H9 (cell line): ENCODE results near the gene EEF1AKMT2. TPM values are rescaled to one million over a fixed set of nuclear protein-coding genes. Genes with fewer than 3 reads are reported as not detected.

Experiments
- DNase-seq: peaks from one replicate; pipeline ENCODE4 v3.0.0-alpha.2; 2017
- H2AFZ ChIP-seq: one replicate; pipeline ENCODE4 v1.6.1; 2013; ENCODE audit warnings: mild to moderate bottlenecking, low read length, control low read depth, moderate library complexity
- H2AK5ac ChIP-seq: 2 replicates; pipeline ENCODE4 v1.6.1; 2013; ENCODE audit warnings: low read length, control low read depth, mixed read lengths; ENCODE audit not compliant: insufficient read length
- H2BK120ac ChIP-seq: one replicate; pipeline ENCODE4 v1.6.1; 2013; ENCODE audit warnings: low read depth, mild to moderate bottlenecking, low read length, control low read depth, inconsistent platforms; ENCODE audit not compliant: poor library complexity, severe bottlenecking
- H2BK12ac ChIP-seq: 2 replicates; pipeline ENCODE4 v1.6.1; 2013; ENCODE audit warnings: low read length, control low read depth, mixed read lengths, low read depth; ENCODE audit not compliant: insufficient read length
- H2BK15ac ChIP-seq: 2 replicates; pipeline ENCODE4 v1.6.1; 2013; ENCODE audit warnings: low read depth, low read length, control low read depth
- H2BK20ac ChIP-seq: one replicate; pipeline ENCODE4 v1.6.1; 2013; ENCODE audit warnings: low read depth, mild to moderate bottlenecking, low read length, control low read depth, inconsistent platforms; ENCODE audit not compliant: poor library complexity, severe bottlenecking
- H2BK5ac ChIP-seq: 2 replicates; pipeline ENCODE4 v1.6.1; 2013; ENCODE audit warnings: low read length, control low read depth, mixed read lengths; ENCODE audit not compliant: insufficient read length
- H3K14ac ChIP-seq: 2 replicates; pipeline ENCODE4 v1.6.1; 2013; ENCODE audit warnings: low read length, control low read depth; ENCODE audit not compliant: insufficient read depth
- H3K18ac ChIP-seq: 2 replicates; pipeline ENCODE4 v1.6.1; 2013; ENCODE audit warnings: low read depth, mild to moderate bottlenecking, mixed read lengths, low read length, control low read depth; ENCODE audit not compliant: insufficient read length
- H3K23ac ChIP-seq: 2 replicates; pipeline ENCODE4 v1.6.1; 2013; ENCODE audit warnings: low read length, control low read depth, mixed read lengths, low read depth; ENCODE audit not compliant: insufficient read length
- H3K23me2 ChIP-seq: 2 replicates; pipeline ENCODE4 v1.6.1; 2013; ENCODE audit warnings: low read depth, mild to moderate bottlenecking, mixed read lengths, low read length, control low read depth; ENCODE audit not compliant: insufficient read length, poor library complexity, severe bottlenecking
- H3K27ac ChIP-seq: 2 replicates; pipeline ENCODE4 v1.5.1; 2013; ENCODE audit warnings: low read length, control low read depth, mixed read lengths, low read depth; ENCODE audit not compliant: insufficient read length
- H3K27me3 ChIP-seq: 2 replicates; pipeline ENCODE4 v1.6.1; 2013; ENCODE audit warnings: low read length, control low read depth, inconsistent platforms; ENCODE audit not compliant: insufficient read depth
- H3K4ac ChIP-seq: 2 replicates; pipeline ENCODE4 v1.6.1; 2013; ENCODE audit warnings: low read depth, mild to moderate bottlenecking, control low read depth, inconsistent platforms, low read length, moderate library complexity
- H3K4me1 ChIP-seq: 2 replicates; pipeline ENCODE4 v1.6.1; 2013; ENCODE audit warnings: low read length, control low read depth, inconsistent platforms; ENCODE audit not compliant: insufficient read depth
- H3K4me2 ChIP-seq: 2 replicates; pipeline ENCODE4 v1.6.1; 2013; ENCODE audit warnings: low read length, control low read depth, mixed read lengths; ENCODE audit not compliant: insufficient read length, insufficient read depth
- H3K56ac ChIP-seq: 2 replicates; pipeline ENCODE4 v1.6.1; 2013; ENCODE audit warnings: low read depth, mild to moderate bottlenecking, mixed read lengths, low read length, control low read depth; ENCODE audit not compliant: insufficient read length
- H3K79me1 ChIP-seq: 2 replicates; pipeline ENCODE4 v1.6.1; 2013; ENCODE audit warnings: low read depth, mild to moderate bottlenecking, moderate library complexity, low read length, control low read depth, inconsistent platforms; ENCODE audit not compliant: insufficient read depth, poor library complexity, severe bottlenecking
- H3K79me2 ChIP-seq: 2 replicates; pipeline ENCODE4 v1.6.1; 2013; ENCODE audit warnings: low read length, control low read depth, inconsistent platforms; ENCODE audit not compliant: insufficient read depth
- H3K9ac ChIP-seq: 2 replicates; pipeline ENCODE4 v1.6.1; 2013; ENCODE audit warnings: low read length, control low read depth, mixed read lengths; ENCODE audit not compliant: insufficient read length; ENCODE audit errors: extremely low read depth
- H3K9me3 ChIP-seq: one replicate; pipeline ENCODE4 v1.6.1; 2013; ENCODE audit warnings: low read depth, low read length, inconsistent platforms; ENCODE audit not compliant: control insufficient read depth
- H3T11ph ChIP-seq: one replicate; pipeline ENCODE4 v1.6.1; 2013; ENCODE audit warnings: mild to moderate bottlenecking, low read length, control low read depth, inconsistent platforms
- H4K20me1 ChIP-seq: one replicate; pipeline ENCODE4 v1.6.1; 2013; ENCODE audit not compliant: control insufficient read depth, insufficient read length, insufficient read depth
- H4K5ac ChIP-seq: 2 replicates; pipeline ENCODE4 v1.6.1; 2013; ENCODE audit warnings: low read depth, mild to moderate bottlenecking, mixed read lengths, low read length, control low read depth; ENCODE audit not compliant: insufficient read length
- H4K8ac ChIP-seq: replicated peaks from 2 replicates; pipeline ENCODE4 v1.6.1; 2013; ENCODE audit warnings: low read length, control low read depth, mixed read lengths, low read depth; ENCODE audit not compliant: insufficient read length
- H4K91ac ChIP-seq: 2 replicates; pipeline ENCODE4 v1.6.1; 2013; ENCODE audit warnings: low read depth, mild to moderate bottlenecking, moderate library complexity, mixed read lengths, low read length, control low read depth; ENCODE audit not compliant: insufficient read length
- H3K27ac Mint-ChIP-seq, 3 experiments: 2 replicates in 2 of 3; 3 replicates in 1 of 3; pipeline ENCODE4 v1.8.0; 2020 to 2021; ENCODE audit warnings: mixed read lengths in 3 of 3, mild to moderate bottlenecking in 1 of 3, moderate library complexity in 1 of 3
- H3K27me3 Mint-ChIP-seq: 2 replicates; pipeline ENCODE4 v1.8.0; 2021; ENCODE audit warnings: low read depth, mild to moderate bottlenecking, moderate library complexity, mixed read lengths
- H3K36me3 Mint-ChIP-seq, 3 experiments: 2 replicates in 2 of 3; 3 replicates in 1 of 3; pipeline ENCODE4 v1.8.0; 2020 to 2021; ENCODE audit warnings: low read depth in 3 of 3, mixed read lengths in 3 of 3; ENCODE audit not compliant: insufficient read depth in 1 of 3
- H3K4me1 Mint-ChIP-seq, 2 experiments: 2 replicates each; pipeline ENCODE4 v1.8.0; 2020; ENCODE audit warnings: mixed read lengths in 2 of 2
- H3K4me3 Mint-ChIP-seq, 2 experiments: 2 replicates in 1 of 2; 3 replicates in 1 of 2; pipeline ENCODE4 v1.8.0; 2020 to 2021; ENCODE audit warnings: mild to moderate bottlenecking in 2 of 2, mixed read lengths in 2 of 2, moderate library complexity in 1 of 2
- H3K9me3 Mint-ChIP-seq, 2 experiments: 2 replicates in 1 of 2; 3 replicates in 1 of 2; pipeline ENCODE4 v1.8.0; 2020; ENCODE audit warnings: mild to moderate bottlenecking in 2 of 2, mixed read lengths in 2 of 2, moderate library complexity in 1 of 2
- WGBS: extraction: QIAGEN DNeasy Blood & Tissue Kit; methylation state at CpG from one replicate; pipeline ENCODE4 v1.1.7; 2013; ENCODE audit warnings: missing lambda C conversion rate, low lambda C conversion rate, mixed read lengths; ENCODE audit not compliant: insufficient read length; ENCODE audit errors: extremely low coverage; 5-methylcytosine and 5-hydroxymethylcytosine counted together
- total RNA-seq: library from RNA; stranded (reverse); gene quantifications from 2 replicates; pipeline ENCODE4 v1.2.1, GENCODE V29; 2021
- TF ChIP-seq, protein P1 (sequence below): fragments of 200-600 bp; sonication (generic); conservative IDR thresholded peaks from 3 replicates; pipeline ENCODE4 v1.8.0; 2021; ENCODE audit warnings: antibody characterized with exemption, mild to moderate bottlenecking

Gene EEF1AKMT2
- total RNA-seq, 1 experiment from 2014 or later: 19.0 TPM

DNA sequence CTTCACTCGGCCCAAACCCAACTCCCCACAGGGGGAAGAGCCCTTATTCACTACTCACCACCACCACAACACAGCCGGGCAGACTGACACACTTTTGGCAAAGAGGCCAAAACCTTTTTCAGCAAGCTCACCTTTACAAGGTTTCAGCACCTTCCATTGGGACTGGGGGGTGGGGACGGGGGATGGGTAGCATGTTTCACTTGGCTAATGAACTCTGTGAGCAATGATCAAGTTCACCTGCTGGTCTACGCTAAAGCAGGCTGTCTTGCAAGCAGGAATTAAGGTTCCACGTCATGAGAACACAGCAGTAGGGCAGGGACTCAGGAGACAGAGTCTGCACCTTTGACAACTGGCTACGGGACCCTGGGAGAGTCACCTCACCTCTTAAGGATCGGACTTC lies 54.5 kb downstream of the EEF1AKMT2 start:
- no peak overlapping the region for H2AFZ ChIP-seq
- no peak overlapping the region for H3K18ac ChIP-seq
- H3K9ac ChIP-seq: no peak overlapping the region
- Mint-ChIP-seq H3K27ac (no peak overlapping the region), H3K27me3 (peaks cover 32% of the 10 kb centered on the region), H3K4me1 (peaks cover 54 to 64% of the 10 kb centered on the region in 2 experiments), H3K36me3 (peaks cover 0 to 5% (median 2%) of the 10 kb centered on the region in 3 experiments; a peak in 5 of 7 replicates), H3K4me3 (no peak overlapping the region; a peak in 1 of 5 replicates), H3K9me3 (no peaks in the 10 kb centered on the region; a peak in 1 of 5 replicates)
- H2BK20ac ChIP-seq: no peak overlapping the region
- no peak overlapping the region for H2AK5ac ChIP-seq
- no peaks in the 10 kb centered on the region; the same call in 1 of the 2 replicates for H3K79me2 ChIP-seq
- H2BK12ac ChIP-seq: no peak overlapping the region
- H3K23ac ChIP-seq: no peak overlapping the region
- H3K4me2 ChIP-seq: no peak overlapping the region
- WGBS: no CpG with 5 or more reads among the region's 7 CpGs
- H2BK15ac ChIP-seq: no peak overlapping the region
- H3K23me2 ChIP-seq: no peaks in the 10 kb centered on the region
- H4K8ac ChIP-seq: no peak overlapping the region
- H3T11ph ChIP-seq: no peak overlapping the region
- no peak overlapping the region for H3K56ac ChIP-seq
- H2BK120ac ChIP-seq: no peak overlapping the region
- no peak overlapping the region for H4K5ac ChIP-seq
- H3K79me1 ChIP-seq: no peaks in the 10 kb centered on the region
- no peak overlapping the region for H3K27ac ChIP-seq
- H2BK5ac ChIP-seq: no peak overlapping the region
- TF ChIP-seq, protein P1, sequence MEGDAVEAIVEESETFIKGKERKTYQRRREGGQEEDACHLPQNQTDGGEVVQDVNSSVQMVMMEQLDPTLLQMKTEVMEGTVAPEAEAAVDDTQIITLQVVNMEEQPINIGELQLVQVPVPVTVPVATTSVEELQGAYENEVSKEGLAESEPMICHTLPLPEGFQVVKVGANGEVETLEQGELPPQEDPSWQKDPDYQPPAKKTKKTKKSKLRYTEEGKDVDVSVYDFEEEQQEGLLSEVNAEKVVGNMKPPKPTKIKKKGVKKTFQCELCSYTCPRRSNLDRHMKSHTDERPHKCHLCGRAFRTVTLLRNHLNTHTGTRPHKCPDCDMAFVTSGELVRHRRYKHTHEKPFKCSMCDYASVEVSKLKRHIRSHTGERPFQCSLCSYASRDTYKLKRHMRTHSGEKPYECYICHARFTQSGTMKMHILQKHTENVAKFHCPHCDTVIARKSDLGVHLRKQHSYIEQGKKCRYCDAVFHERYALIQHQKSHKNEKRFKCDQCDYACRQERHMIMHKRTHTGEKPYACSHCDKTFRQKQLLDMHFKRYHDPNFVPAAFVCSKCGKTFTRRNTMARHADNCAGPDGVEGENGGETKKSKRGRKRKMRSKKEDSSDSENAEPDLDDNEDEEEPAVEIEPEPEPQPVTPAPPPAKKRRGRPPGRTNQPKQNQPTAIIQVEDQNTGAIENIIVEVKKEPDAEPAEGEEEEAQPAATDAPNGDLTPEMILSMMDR: no peak
- H3K14ac ChIP-seq: no peak overlapping the region
- no peak overlapping the region for H3K4ac ChIP-seq
- peaks cover 2% of the 10 kb centered on the region for H4K20me1 ChIP-seq
- DNase-seq: peak; percentile 26
- H4K91ac ChIP-seq: no peak overlapping the region
- no peaks in the 10 kb centered on the region; the same call in 1 of the 2 replicates for H3K27me3 ChIP-seq
- H3K4me1 ChIP-seq: peaks cover 15% of the 10 kb centered on the region; the same call in 1 of the 2 replicates
- H3K9me3 ChIP-seq: no peaks in the 10 kb centered on the region
